COLO668 (cell line): ENCODE data around the gene PTPRT.

Experiments used
- DNase-seq: peaks from one replicate; lab custom pipeline; 2025; ENCODE audit not compliant: unreplicated experiment; lab: John Stamatoyannopoulos, UW

Gene PTPRT

DNA sequence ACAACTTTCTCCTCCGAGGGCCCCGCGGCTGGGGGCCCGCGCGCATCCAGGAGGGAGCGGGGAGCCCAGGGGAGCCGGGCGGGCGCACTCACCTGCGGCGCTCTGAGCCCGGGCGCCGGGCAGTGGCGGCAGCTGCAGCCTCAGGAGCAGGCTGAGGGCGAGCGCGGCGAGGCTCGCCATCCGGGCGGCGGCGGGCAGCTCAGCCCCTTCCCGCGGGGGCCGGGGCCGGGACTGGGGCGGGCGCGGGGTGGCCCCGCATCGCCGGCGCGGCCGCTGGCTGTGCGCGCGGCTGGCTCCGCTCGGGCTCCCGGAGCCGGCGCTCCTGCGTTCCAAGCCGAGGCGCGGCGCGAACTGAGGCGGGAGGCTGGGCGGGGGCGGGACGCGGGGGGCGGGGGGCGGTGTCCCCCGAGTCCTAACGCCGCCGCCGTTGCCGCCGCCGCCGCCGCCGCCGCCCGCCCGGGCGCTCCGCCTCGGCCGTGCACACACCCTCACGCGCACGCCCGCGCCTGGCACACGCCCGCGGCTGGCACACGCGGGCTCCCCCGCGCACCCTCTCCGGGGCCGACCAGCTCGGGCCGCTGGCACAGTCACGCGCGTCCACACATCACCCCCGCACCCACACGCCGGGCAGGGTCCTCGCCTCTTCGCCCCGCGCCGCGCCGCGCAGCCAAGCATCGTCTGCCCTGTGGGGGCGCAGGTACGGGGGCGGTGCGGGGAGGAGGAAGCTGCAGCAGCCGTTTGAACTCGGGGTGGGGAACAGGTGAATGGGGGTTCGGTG lies at the start of gene PTPRT:
PTPRT (minus strand) TSS at position 353 of the 778 bp plus-strand sequence; CDS start at position 180, 173 bp downstream.
- DNase-seq: peak; percentile 72

DNA sequence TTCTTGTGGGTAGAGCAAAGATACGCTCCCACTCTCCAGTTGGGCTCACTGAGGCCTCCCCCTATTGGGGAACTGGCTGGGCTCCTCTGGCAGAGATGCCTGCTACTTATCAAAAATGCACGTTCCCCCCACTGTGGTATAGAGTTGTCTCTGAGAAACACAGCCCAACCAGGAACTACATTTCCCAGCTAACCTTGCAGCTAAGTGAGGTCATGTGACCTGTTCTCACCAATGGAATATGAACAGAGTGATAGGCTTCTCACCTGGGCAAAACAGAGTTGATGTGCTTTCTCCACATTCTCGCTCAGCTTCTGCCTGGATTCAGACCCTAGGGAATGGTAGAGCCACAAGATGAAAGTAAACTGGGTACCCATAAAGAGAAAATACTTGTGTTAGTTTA lies 49.1 kb upstream of the PTPRT start:
- no peak for DNase-seq

DNA sequence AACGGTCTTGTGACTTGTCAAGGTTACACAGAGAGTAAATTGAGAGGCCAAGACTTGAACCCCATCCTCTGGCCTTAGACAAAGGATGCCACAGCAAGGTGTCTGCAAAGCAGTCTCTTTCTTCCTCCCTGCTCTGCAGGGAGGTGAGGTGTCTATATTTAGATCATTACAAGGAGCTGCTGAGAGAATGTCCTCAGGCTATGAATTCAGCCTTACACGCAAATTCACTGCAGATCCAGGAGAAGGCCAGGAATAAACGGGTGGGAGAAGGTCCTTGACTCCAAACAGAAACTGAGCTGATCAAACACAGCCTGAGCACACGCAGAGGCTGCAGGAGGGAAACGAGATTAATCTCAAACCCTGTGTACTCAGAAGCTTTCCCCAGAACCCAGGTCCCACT lies 48.6 kb upstream of the PTPRT start:
- no peak for DNase-seq

DNA sequence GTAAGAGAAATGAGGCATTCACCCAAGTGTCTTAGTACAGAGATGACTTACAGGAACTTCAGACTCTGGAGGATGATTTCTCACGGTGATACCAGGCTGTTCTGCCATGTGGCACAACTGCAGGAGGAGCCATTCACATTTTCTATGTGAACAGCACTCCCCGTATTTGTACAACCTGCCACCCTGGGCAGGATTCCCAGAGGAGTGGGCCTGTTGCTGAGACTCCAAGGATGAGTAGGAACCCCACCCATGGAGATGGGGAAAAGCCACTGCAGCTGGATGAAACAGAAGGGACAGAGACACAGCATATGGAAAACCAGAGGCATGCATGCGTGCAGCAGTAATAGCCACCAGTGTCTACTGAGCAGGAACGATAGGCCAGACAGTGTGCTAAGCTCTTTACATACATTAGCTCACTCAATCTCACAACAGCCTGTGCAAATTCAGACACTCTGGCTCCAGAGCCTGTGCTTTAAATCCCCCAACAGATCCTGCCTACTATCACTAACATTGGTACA lies 48.0 kb upstream of the PTPRT start:
- DNase-seq: no peak

DNA sequence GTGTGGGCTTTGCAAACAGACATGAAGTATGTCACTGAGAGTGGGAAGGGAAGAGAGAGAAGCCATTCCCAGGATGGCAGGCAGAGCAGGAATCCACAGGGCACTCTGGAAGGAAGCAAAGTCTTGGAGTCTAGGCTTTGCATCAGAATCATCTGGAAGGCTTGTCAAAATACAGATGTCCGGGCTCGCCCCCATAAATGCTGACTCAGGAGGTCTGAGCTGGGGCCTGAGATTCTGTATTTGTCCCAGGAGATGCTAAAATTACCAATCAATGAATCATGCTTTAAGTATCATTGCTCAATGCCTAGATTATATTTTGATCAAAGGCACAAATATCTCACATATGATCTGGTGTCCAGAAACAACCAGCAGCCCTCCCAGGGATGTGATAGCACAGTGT lies 46.3 kb upstream of the PTPRT start:
- no peak for DNase-seq

DNA sequence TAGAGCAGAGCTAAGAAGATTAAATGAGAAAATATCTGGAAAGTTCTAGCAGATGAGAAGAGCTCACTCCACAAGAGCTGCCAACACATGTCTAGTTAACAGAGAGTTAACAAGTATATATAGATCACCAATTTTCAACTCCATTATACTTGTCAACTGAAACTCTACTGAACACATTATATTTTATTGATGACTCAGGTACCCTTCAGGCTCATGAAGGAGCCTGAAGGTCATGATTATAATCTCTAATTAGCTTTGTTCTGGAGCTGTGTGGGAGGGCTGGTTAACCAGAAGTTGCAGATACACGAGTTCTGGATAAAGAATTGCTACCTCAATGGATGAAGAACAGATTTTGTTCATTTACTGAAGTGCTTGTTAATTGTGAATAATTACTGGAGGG lies 42.1 kb upstream of the PTPRT start:
- no peak for DNase-seq

DNA sequence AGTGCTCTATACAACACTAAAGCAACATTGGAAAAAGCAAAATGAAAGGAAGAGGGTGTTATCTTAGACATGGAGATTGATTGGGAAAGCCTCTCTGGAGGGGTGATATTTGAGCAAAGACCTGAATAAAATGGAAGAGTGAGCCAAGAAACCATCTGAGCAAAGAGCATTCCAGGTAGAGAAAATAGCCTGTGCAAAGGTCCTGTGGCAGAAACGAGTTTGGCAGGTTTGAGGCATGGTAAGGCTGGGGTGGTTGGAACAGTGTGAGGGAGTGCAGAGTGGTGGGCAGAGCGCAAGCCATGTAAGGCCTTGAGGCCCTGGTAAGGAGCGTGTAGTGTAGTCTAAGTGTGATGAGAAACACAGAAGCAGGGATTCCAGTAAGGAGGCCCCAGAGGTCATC lies 40.0 kb upstream of the PTPRT start:
- DNase-seq: no peak

DNA sequence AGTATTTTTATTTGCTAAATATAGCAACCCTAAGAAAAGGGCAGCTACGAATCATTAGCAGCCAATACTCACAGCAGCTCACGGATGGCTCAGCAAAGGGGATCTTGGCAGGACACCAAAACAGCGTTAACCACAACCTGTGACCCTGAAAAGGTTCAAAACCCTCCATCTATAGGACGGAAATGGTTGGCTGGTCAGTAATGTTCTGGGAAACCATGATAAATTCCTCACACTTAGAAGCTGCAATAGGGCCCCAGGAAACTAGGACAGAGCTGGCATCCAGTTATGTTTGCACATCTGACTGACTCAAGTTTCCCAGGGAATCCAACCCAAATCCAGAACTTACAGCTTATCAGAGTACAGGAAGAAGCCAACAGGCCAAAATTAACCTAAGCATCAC lies 30.9 kb upstream of the PTPRT start:
- DNase-seq: no peak

DNA sequence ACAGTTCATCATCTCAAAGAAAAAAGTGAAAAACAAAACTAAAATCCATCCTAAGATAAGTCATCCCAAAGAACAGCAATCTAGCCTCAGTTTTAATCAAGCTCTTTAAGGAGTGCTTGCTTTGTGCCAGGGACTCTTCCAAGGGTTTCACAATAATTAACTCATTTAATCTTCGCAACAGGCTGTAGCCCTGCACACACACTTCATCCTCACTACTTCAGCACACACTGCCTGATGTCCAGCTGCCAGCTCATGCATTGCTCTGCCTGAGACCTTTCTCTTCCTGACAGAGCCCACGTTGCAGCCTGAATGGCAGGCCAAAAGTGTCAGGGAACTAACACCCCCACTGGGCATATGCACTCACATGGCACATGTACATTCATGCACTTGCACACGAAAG lies 21.2 kb upstream of the PTPRT start:
- DNase-seq: no peak

DNA sequence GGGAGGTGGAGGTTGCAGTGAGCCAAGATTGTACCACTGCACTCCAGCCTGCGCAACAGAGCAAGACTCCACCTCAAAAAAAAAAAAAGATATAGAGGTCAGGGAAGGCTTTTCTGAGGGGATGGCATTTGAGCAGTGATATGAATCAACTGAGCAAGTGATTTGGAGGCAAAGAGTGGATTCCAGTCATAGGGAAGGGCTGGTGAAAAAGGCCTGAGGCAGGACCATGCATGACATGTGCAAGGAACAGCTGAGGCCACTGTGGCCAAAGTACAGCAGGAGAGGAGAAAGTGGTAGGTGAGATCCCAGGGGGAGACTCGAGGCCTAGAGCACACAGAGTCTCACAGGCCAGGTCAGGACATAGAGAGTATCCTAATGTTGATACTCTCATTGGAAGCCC lies 20.1 kb upstream of the PTPRT start:
- no peak for DNase-seq

DNA sequence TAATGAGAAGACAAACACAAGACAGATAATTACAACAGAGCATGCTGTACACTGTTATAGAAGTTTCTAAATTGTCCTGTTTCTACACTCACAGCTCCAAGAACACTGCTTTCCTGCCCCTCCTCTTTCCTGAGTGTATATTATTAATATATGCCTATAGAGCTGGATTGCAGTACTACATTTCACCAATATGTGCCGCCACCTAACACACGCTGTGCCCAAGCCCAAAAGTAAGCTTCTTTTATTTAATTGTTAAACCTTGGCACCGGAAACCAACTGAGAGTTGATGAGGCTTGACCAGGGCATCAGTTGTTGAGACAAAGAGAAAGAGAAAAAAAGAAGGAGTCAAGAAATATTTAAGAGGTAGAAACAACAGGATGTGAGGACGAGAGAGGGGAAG lies 16.0 kb upstream of the PTPRT start:
- no peak for DNase-seq

DNA sequence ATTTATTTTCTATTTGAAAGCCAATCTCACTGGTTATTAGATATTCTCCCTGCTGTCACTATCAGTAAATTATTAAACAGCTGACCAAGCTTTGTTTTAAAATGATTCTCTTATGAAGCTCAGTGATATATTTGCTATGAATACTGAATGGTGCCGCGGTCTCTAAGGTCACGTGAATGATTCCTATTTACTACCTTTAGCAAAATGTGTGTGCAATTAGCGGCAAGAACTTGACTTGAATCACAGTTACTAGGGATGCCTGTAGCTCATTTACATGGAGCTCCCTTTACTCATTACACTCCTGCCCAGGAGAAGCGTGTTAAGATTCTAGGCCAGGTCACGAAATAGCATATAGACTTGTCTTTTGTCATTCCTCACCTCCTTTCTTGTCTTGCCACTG lies 12.4 kb upstream of the PTPRT start:
- DNase-seq: no peak

DNA sequence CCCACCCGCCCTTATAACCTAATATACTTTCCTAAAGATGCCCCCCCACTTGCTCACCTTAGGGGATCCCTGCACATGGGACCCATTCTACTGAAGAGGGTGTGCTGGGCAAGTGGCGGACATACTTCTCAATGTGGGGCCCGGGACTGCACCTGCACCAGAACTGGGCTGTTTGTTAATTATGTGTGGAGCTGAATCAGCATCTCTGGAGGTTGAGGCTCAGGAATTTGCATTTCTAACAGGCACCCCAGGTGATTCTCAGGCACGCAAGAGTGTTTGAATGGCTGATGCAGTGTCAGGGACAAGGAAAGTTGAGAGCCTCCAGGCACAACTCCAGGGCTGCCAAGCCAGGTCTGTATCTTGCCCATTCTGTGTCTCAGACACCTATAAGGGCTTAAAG lies 8.9 kb upstream of the PTPRT start:
- no peak for DNase-seq

DNA sequence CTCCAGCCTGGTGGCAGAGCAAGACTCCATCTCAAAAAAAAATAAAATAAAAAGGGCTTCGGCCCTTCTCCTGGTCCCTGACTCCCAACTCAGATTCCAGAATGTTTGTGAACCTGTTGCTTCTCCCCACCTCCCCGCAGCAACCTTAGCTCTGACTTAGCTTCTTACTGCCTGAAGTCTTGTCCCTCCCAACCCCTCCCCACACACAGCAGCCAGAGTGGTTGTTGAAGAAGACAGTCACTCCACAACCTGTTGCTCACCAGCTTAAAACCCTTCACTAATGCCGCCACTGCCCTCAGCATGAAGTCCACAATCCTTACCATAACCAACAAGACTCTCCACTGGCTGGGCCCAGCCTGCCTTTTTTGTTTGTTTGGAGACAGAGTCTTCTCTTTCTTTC lies 6.5 kb upstream of the PTPRT start:
- no peak for DNase-seq

DNA sequence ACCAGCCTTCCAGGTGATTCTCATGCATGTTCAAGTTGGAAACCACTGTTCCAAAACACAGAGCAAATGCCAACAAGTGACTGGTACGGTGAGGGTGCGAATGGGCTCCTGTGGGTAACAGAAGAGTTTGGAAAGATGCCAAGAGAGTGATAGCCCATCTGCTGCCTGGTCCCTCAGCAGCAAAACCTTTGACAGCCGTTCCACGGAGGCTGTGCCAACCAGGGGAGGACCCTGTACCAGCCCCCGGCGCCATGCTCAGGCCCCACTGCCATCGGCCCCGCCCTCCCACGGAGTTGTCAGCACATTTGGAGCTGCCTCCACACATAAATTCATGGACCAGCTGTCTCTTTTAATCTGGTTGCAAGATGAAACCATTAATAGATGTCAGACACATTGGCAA lies 4.4 kb upstream of the PTPRT start:
- DNase-seq: peak; percentile 28

DNA sequence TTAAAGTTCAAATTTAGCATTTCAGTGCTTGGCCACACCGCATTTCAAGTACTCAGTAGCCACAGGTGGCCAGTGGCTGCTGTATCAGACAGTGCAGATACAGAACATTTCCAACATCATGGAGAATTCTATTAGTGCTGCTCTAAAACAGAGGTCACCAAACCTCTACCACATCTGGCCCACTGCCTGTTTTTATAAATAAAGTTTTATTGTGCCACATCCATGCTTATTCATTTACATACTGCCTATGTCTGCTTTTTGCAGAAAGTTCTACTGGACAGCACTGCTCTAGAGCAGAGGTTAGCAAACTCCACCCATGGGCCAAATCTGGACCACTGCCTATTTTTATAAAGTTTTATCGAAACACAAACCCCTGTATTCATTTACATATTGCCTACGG lies 3.7 kb upstream of the PTPRT start:
- no peak for DNase-seq

DNA sequence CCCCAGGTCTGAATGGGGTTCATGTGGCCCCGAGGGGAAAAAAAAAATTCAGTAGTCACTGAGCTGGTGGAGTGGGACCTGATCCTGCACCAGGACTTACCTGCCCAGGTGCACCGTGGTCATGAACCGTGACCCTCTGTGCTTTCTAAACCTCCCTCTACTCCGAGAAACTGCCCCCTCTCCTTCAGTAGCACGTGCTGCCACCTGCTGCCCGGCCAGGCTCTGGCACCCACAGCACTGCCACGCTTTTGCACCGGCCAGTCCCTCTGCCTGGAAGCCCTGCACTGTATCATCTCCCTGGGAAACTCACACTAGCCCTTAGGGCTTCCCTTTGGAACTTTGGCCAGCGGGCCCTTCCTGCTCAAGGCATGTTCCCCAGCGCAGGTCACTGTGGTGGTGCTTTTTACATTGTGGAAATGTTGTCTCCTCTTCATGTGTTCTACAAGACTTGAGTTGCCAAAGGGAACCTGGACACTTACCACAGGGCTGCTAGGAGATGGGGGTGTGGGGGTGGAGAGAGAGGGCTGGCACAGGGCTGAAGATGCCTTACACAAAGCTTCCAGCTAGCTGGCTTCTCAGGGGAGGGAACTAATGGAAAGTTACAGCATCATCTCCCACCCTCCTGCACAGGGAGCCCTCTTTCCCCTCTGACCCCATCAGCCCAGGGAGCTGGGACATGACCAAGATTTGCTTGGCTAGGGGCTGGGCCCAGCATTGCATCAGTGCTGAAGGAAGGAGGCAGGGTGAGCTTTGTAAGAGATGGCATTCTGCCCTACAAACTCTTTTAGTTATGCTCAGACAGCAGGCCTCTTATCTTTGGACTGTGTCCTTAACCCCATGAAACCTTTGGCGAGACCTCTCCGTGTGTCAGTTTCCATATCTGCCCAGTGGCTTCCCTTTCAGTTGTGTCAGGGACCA lies 2.5 kb upstream of the PTPRT start:
- DNase-seq: peak; percentile 84

DNA sequence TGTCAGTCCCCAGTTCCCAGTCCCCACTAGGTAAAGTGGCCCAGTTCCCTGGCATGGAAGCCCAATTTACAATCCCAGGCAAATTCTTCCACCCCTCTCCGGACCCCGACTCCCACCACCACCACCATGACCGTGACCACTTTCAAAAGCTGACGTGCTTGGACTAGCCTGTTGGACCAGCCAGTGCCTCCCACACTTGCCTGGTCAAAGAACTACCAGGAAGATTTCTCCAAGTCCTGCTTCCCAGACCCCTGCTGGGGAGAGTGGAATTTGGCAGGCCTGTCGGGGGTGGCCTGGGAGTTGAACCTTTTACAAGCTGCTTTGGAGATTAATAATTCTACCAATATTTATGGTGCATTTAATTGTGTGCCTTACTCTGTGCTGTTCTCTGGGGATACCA lies 1.4 kb upstream of the PTPRT start:
- no peak for DNase-seq

DNA sequence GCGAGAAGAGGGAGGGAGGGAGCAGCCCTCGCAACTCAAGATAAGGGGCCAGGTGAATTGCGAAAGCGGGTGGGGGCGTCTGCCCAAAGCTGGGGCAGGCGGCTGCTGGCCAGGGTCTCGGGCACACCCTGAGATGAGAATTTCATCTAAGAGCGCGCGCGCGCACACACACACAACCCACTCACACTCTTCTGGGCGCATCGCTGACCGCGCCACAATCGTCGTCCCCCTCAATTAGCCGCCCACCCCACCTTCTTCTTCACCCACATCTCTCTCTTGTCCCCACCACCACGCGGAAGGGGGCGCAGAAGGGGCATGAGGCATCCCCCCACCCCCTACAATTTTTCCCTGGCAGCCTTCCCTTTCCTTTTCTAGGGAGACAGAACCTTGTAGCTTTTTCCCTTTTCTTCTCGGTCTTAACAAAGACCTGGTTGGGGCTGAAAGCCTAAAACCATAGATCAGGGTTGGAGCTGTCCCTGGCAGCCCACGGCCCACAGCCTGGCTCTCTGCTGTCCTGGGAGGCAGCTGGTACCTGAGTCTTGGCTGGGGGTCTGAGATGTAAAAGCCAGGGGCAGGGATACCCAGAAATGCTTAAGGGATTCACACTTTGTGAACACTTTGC lies 737 bp upstream of the PTPRT start:
- DNase-seq: peak; percentile 30

DNA sequence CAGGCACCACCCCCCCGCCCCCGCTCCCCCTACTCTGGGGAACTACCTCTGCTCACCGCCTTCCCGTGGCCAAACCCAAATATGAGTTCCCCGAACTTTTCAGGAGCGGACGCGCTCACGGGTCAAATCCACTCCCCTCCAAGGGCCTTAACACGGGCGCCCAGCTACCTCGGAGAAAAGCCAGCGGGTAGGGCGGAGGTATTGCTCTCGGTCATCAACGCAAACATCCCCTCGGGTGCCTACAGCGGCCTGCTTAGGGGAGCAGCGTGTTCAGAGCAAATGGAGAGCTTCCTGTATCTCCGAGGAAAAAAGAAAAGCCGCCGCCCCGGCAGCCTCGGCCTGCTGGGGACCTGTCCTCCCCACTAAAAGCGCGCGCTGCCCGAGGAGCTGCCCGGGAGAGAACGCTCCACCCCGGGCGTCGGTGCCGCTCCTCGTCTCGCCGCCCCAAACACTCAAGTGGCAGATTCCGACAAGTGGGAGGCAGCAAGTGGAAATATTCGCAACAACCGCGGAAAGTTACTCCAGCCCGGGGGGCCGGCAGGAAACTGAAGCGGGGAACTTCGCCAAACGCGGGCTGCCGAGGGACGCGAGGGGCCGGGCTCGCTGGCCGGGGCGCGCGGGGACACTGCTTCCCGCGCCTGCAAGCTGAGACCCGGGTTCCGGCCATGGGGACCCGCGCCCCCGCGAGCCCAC lies 699 bp downstream of the PTPRT start:
- peak; percentile 67 for DNase-seq

DNA sequence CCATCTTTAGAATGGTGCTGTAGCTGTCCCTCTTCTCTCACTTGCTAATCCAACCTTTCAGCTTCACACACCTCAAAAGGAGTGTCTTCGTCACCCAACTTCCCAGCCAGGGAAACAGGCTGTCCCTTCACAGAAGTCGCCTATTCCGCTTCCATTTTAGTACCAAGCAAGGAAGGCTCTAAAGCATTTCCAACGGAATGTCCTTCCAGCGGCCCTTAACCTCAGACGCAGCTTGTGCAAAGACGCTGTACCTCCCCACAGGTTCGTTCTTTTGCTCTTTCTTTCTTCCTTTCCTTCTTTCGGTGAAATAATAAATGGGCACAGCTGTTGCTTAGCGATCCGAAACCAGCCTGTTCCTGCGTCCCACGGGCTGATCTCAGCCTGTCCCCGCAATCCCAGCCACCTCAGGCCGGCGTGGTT lies 1.5 kb downstream of the PTPRT start:
- DNase-seq: peak; percentile 36
